ENCODE data around the gene ALPP.
"Not testable (repeated sequence)": the region's sequence is repeated elsewhere in the genome, so short reads cannot be mapped to it uniquely, and the experiment has no call there.

The ALPP gene

DNA sequence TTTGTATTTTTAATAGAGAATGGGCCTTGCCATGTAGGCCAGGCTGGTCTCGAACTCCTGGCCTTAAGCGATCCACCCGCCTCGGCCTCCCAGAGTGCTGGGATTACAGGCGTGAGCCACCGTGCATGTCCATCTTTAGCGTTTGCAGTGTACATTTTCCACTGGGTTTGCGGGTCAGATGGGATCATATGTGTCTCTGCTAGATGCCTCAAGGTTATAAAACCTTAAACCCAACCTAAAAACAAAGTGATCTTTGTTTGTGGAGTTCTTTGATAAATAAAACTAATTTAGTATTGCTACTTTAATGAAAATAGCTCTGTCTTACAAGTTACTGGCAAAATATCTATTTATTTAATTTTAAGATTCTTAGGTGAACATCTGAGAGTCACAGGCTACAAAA lies 15.0 kb downstream of the ALPP start:
- DNase-seq (ENCODE audit: low read depth, low spot score): no peak
- no peak overlapping the region for H3K4me3 ChIP-seq (ENCODE audit: low read length)

DNA sequence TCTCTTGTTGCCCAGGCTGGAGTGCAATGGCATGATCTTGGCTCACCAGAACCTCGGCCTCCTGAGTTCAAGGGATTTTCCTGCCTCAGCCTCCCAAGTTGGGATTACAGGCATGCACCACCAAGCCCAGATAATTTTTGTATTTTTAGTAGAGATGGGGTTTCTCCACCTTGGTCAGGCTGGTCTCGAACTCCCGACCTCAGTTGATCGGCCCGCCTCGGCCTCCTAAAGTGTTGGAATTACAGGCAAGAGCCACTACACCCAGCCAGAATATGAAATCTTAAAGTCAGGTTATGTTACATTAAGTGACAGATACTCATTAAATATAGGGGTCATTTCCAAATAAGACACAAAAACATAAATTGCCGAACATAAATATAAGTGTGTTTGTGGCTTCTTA lies 15.9 kb downstream of the ALPP start:
- DNase-seq (ENCODE audit: low read depth, low spot score); H3K4me3 ChIP-seq (ENCODE audit: low read length): not testable (repeated sequence)

- no peak overlapping the region for H3K4me3 ChIP-seq (ENCODE audit: low read length)
These were observed 17.0 kb downstream of the ALPP start for GRCh38 chr2:232395586-232395985.

DNA sequence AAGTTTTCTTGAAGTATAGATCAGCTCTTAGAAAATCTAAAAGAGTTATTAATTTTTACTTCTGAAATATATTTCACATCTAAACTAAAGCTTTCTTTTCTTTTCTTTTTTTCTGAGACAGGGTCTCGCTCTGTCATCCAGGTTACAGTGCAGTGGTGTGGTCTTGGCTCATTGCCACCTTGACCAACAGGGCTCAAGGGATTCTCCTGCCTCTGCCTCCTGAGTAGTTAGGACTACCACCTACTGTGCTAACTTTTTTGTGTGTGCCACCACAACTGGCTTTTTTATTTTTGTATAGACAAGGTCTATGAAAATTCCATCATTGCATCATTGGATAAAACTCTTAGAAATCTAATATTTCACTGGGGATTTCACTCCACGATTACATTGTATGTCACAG lies 18.1 kb downstream of the ALPP start:
- DNase-seq (ENCODE audit: low read depth, low spot score): no peak
- no peak overlapping the region for H3K4me3 ChIP-seq (ENCODE audit: low read length)

More at GRCh38 chr2:232395586-232395985, 17.0 kb downstream of the ALPP start:
- DNase-seq (ENCODE audit: low read depth, low spot score): no peak

- DNase-seq (ENCODE audit: low read depth, low spot score): no peak
- H3K4me3 ChIP-seq (ENCODE audit: low read length): no peak overlapping the region
These were observed 19.9 kb downstream of the ALPP start for GRCh38 chr2:232398293-232399034.

DNA sequence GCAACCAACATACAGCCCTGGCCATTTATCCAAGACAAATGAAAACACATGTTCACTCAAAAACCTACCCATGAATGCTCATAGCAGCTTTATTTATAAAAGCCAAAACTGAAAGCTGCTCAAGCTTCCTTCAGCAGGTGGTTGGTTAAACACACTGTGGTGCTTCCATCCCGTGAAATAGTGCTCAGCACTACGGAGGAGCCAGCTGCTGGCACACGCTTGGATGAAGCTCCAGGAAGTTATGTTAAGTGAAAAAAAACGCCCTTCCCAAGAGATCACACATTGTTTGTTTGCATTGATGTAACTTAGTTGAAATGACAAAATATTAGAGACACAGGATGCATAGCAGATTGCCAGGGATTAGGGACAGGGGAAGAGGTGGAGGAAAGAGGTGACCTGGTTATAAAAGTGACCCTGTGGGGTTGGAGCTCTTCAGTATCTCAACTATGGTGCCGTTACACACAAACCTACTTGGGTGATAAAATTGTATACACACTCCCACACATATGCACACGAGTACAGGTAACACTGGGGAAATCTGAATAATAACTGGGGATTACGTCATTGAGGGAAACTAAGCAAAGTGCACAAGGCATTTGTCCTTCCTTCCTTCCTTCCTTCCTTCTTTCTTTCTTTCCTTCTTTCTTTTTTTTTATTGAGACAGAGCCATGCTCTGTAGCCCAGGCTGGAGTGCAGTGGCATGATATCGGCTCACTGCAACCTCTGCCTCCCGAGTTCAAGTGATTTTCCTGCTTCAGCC lies 21.9 kb downstream of the ALPP start:
- DNase-seq (ENCODE audit: low read depth, low spot score): no peak
- H3K4me3 ChIP-seq (ENCODE audit: low read length): no peak overlapping the region

DNA sequence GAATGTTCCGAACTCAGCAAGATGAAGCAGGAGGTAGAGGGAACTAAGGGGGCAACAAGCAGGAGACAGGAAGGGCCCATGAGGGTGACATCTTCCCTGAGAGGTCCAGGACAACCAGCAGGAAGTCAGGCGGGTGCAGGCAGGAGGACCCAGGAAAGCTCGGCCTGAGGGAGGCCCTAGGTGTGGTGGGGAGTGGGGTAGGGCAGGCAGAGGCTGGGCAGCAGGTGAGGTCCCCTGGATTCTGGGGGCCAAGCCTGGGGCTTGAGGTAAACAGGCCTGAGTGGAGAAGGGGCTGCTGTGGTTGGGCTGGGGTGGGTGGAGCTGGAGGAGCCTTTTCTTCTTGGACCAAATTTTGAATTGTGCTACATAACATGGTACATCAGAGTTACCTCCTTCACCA lies 24.0 kb downstream of the ALPP start:
- H3K4me3 ChIP-seq (ENCODE audit: low read length): no peak overlapping the region
- no peak for DNase-seq (ENCODE audit: low read depth, low spot score)

DNA sequence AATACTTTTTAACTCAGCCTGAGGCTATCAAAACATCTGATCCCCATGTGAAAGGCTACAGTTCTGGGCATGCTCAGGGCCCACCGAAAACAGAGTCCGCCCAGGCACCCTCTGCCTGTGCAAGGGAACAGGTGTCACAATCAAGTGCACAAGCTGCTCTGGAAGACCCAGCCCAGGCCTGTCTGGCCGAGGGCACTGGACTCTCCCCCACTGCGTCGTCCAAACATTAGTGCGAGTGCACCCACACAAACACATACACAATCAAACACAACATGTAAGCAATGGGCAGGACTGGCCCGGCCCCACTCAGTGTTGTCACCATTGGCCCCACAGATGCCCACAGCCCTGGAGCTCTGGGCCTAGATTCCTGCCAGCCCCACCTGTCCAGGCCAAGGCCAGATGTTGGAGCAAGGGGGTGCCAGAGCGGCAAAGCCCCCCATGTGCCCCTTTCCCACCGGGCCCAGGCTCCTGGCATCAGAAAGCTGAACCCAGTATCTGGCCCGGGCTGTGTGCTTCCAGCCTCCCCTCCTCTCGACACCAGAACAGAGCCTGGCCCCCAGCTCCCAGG lies 27.5 kb downstream of the ALPP start:
- H3K4me3 ChIP-seq (ENCODE audit: low read length): no peak overlapping the region
- no peak for DNase-seq (ENCODE audit: low read depth, low spot score)

GRCh38 chr2:232406556-232407310 lies 28.2 kb downstream of the ALPP start, which contains the start of gene ALPG:
Gene ALPG, plus strand, starts transcription at chr2:232406844. Its CDS starts 51 bp downstream, at chr2:232406895.
- DNase-seq (ENCODE audit: low read depth, low spot score): no peak
- no peak within 1 kb of the TSS for H3K4me3 ChIP-seq (ENCODE audit: low read length)

GRCh38 chr2:232407428-232408150 lies 29.0 kb downstream of the ALPP start:
- H3K4me3 ChIP-seq (ENCODE audit: low read length); DNase-seq (ENCODE audit: low read depth, low spot score): not testable (repeated sequence)

GRCh38 chr2:232408269-232408668 lies 29.7 kb downstream of the ALPP start:
- H3K4me3 ChIP-seq (ENCODE audit: low read length); DNase-seq (ENCODE audit: low read depth, low spot score): not testable (repeated sequence)

DNA sequence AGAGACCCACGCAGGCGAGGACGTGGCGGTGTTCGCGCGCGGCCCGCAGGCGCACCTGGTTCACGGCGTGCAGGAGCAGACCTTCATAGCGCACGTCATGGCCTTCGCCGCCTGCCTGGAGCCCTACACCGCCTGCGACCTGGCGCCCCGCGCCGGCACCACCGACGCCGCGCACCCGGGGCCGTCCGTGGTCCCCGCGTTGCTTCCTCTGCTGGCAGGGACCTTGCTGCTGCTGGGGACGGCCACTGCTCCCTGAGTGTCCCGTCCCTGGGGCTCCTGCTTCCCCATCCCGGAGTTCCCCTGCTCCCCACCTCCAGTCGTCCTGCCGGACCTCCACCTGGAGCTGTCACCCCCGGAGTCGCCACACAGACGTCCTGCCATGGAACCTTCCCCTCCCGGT lies 31.1 kb downstream of the ALPP start:
- H3K4me3 ChIP-seq (ENCODE audit: low read length); DNase-seq (ENCODE audit: low read depth, low spot score): not testable (repeated sequence)

- no peak for DNase-seq (ENCODE audit: low read depth, low spot score)
- H3K4me3 ChIP-seq (ENCODE audit: low read length): no peak overlapping the region
These were observed 31.8 kb downstream of the ALPP start for GRCh38 chr2:232410238-232410900.

GRCh38 chr2:232411901-232412629 lies 33.5 kb downstream of the ALPP start:
- H3K4me3 ChIP-seq (ENCODE audit: low read length): no peak overlapping the region
- DNase-seq (ENCODE audit: low read depth, low spot score): no peak

- DNase-seq (ENCODE audit: low read depth, low spot score): no peak
- no peak overlapping the region for H3K4me3 ChIP-seq (ENCODE audit: low read length)
These were observed 34.4 kb downstream of the ALPP start for GRCh38 chr2:232412986-232413385.

DNA sequence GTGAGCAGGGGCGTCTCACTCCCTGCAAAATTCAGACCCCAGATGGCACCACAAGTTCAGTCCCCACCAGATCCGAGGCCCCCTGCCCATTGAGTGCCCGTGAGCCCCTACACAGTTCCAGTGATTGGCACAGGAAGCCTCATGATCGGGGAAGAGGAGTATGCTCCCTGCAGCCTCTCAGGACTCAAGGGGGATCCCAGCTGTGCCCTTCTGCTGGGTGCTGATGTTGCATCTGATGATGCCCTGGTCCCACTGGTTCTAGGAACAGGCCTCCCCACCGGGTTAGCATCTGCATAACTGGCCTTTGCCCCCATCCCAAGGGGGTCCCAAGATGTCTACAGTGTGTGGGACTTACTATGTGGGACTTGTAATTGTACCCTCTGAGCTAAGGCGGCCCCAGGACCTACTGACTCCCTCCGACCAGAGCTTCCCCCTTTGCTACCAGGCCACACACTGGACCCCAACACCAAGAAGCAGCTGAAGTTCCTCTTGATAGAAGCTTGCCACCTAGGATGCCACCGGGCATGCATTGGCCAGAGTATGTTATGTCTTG lies 36.7 kb downstream of the ALPP start:
- no peak overlapping the region for H3K4me3 ChIP-seq (ENCODE audit: low read length)
- DNase-seq (ENCODE audit: low read depth, low spot score): no peak

GRCh38 chr2:232415736-232416520 lies 37.4 kb downstream of the ALPP start:
- DNase-seq (ENCODE audit: low read depth, low spot score): no peak
- H3K4me3 ChIP-seq (ENCODE audit: low read length): no peak overlapping the region
